Inflammatory macrophage treated with lipopolysaccharide for 1 hour (primary cell): ENCODE measurements around the gene SLC16A11.
A peak's percentile ranks its signal among the peaks of the same experiment; 100 is the strongest.
"Not testable (repeated sequence)": the region's sequence is repeated elsewhere in the genome, so short reads cannot be mapped to it uniquely, and the experiment has no call there.

Source experiments
- DNase-seq, 2 donors: peaks; one replicate each; pipeline ENCODE4 v3.0.0-alpha.2; 2020 to 2022

SLC16A11 gene

DNA sequence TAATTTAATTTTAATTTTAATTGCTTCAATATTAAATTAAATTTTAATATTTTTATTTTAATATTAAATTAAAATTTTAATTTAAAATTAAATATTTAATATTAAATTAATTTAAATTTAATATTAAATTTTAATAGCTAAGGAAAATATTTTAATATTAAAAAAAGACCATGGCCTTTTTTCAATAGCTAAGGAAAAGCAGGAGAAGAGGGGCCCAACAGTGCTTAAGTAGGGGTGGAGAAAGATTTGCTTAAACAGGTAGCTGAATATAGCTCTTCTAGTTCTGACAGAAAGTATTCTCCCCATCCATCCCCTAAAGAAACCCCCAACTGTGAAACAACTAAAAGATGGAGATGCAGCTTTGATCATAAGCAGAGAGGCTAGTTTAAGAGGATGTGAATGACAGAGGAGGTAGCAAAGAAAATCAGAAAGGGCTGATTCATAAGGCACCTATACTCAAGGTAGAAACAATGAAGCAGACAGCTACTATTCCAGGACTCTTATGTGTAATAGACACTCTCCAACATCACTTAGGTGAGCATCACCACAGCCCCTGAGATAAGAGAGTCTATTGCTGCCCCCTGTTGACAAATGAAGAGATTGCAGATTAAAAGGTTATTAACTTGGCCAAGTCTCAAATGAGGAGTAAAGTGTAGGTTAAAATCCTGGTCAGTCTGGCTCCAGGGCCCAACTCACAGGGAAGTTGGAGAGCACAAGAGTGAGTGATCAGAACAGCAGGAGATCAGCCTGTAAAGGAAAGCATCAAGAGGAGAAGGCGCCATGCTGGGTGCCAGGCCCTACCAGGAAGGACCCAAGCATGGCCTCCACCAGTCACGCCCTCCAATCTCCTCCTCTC lies 39.3 kb downstream of the SLC16A11 start:
- DNase-seq = peak; percentile 45 to 95

DNA sequence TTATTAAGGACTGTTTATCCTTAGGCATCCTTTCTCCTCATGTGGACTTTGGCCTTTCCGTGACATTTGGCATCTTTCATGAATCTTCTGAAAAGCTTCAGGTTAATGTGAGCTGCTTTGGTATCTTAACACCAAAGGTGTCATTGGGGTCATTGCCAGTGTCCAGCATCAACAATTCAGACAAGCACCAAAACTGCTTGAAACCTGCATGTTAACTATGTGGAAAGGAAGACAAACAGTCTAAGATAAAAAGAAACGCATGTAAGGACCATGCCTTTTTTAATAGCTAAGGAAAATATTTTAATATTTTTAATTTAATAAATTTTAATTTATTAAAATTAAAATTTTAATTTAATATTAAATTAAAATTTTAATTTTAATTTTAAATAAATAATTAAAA lies 40.1 kb downstream of the SLC16A11 start:
- DNase-seq = no peak

DNA sequence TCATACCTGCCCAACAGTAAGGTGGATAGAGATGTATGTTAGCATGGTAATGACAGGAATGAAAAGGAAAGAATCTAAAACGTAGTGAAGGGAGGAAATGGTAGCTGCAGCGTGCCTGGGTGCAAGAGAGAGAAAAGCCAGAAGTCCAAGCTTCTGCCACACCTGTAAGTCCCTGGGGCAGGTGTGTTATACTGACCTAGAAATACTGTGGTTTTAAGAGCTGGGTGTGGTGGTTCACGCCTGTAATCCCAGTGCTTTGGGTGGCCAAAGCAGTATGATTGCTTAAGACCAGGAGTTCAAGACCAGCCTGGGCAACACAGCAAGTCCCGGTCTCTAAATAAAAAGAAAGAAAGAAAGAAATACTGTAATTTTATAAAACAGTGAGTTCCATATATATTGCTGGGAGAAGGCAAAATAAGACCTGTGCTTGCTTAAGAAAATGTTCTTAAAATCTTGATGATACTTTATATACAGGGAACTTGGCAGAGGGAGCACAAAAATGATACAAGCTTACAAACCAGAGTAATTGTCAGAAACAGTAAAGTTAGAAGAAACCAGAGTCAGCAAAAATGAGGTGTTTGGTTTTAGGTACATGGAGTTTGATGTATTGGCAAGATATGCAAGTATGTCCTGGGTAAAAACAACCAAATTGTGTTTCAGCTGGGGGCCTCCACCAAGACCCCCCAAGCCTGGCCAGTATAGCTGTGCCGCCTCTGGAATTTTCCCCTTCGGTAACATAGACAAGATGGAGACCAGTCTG lies 41.4 kb downstream of the SLC16A11 start:
- no peak for DNase-seq

DNA sequence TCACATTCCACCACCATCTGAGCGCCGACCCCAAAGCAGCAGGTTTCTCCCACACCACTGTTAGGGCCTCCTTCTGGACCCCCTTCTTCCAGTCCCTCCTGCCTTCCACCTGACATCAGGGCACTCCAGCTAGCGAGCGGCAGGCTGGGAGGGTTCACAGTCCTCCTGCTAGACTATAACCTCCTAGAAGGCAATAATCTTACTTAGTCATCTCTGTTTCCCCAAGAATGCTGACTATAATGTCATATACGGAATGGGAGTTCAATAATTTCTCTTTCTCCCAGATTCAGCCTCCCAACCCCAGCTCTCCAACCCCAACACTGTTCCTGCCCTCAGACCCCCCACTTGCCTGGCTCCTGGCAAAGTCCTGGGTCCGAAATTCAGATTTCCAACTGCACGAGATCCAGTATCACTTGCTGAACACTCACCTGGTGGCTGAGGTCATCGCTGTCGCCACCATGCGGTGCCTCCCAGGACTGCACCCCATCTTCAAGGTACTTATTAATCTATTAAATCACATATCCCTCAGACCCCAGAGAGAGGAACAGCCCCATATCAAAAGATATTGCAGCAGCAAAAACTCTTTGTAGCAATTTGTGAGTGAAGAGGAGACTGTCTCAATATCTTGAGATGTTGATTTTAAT lies 42.5 kb downstream of the SLC16A11 start:
- DNase-seq = peak in 1 of 2 donors; percentile 41

DNA sequence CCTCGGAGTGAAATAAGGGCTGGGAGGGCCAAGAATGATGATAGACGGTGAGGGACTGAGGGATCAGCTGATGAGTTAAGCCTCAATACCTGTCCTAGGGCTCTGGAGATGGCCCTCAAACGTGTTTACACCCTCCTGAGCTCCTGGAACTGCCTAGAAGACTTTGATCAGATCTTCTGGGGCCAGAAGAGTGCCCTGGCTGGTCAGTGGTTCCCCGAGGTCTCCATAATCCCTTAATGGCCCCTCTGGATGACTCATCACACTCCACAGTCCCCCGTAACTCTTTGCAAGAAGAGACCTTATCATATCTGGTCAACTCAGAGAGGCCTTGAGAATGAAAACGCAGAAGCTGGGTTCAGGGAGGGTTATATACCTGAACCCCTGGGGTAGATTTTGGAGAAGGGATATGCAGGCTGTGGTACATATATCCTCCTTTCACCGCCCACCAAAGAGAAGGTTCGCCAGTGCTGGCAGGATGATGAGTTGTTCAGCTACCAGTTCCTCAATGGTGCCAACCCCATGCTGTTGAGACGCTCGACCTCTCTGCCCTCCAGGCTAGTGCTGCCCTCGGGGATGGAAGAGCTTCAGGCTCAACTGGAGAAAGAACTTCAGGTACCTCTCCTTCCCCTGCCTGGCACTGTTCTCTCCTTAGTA lies 44.9 kb downstream of the SLC16A11 start:
- DNase-seq = no peak

DNA sequence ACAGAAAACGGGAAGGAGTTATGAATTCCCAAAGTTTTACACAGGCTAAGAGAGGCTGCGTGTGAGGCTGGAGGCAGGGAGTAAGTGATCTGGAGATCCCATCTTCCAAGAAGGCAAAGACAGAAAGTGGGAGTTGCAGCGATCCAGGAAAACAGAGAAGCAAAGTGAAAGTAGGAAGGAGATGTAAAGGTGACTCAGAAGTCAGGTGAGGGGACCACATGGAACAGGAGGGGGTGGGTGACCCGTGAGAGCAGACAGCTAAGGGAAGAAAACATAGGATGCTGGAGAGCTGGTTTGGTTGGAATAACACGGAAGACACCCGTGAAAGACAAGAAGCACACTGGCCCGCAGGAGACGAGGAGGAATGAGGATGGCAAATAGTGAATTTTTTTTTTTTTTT lies 46.7 kb downstream of the SLC16A11 start:
- DNase-seq = no peak

DNA sequence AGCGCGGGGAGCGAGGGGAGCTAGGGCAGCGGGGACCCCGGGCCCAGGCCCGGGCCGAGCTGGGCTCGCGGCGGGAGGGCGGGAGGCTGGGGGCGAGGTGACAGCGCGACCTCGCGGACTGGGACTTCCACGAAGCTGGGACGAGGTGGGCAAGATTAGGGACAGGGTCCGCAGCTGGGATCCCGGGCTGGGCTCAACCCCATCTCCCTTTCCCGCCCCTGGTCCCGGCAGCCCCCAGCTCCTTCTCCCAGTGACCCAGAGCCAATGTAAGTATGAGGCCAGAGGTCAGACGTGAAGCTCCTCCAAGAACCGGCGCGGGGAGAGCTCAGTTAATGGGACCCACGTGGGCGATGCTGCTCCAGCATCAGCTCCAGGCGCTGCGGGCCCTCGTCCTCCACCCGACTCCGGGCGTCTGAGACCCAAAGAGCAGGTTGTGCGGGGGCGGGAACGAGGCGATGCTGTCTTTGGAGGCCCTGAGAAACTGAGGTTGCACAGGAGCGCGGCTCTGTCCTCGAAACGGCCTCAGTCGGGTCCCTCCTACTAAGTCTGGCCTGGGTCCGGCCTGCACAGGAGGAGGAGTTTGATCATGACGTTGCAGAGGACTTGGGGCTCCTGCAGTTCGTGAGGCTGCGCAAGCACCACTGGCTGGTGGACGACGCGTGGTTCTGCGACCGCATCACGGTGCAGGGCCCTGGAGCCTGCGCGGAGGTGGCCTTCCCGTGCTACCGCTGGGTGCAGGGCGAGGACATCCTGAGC lies 47.5 kb downstream of the SLC16A11 start:
- DNase-seq = no peak

DNA sequence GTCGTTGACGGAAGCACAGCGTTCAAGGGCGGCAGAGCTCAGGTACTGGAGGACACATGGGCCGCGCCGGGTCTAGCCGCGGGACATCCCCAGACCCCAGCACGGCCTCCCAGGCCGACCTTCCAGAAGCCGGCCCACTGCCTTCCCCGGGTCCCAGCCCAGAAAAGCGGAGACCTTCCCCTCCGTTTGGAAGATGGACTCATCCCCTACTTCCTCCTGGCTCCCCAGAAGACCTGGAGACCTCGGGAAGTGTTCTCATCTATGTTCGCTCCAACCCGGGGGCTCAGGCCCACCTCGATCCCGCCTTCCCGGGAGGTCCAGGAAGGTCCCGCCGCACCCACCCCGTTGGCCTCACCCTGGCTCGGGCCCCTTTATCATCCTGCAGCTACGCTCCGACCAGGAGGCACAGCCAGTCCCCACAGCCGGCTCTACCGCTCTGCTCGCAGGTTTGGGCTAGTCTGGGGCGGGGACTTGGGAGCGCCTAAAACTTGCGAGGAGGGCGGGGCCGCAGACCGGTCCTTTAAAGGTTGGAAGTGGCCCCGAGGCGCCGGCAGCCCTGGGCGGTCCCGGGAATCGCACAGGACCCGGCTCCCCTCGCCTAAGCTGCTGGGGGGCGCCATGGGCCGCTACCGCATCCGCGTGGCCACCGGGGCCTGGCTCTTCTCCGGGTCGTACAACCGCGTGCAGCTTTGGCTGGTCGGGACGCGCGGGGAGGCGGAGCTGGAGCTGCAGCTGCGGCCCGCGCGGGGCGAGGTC lies 48.2 kb downstream of the SLC16A11 start, which contains the start of gene ALOX12:
ALOX12 (plus strand) TSS at position 550 of the 756 bp plus-strand sequence; CDS start at position 619, 69 bp downstream.
- DNase-seq = no peak

DNA sequence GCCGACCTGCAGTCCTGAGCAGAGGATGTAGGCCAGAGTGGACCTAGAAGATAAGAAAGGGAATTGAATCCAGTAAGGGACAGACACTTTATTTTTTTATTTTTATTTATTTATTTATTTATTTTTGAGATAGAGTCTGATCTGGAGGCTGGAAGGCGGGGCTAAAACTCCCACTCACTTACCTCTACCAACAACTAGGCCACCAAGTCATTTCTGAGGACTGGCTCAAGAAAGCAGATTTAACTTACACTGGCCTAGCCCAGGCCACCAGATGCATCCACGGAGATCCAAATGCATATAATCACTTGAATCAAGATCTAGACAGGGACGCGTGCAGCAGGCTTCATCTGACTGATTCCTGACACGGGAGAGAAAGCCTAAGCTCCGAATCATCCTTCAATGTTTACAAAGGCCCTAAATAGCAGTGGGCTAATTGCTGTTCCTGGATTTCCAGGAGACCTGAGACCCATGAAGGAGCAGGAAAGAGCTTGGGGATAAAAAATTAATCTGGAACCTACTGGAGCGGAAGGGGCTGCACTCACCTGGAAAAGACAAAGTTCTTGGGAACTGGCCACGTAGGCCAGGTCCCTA lies 49.1 kb downstream of the SLC16A11 start:
- DNase-seq = no peak

DNA sequence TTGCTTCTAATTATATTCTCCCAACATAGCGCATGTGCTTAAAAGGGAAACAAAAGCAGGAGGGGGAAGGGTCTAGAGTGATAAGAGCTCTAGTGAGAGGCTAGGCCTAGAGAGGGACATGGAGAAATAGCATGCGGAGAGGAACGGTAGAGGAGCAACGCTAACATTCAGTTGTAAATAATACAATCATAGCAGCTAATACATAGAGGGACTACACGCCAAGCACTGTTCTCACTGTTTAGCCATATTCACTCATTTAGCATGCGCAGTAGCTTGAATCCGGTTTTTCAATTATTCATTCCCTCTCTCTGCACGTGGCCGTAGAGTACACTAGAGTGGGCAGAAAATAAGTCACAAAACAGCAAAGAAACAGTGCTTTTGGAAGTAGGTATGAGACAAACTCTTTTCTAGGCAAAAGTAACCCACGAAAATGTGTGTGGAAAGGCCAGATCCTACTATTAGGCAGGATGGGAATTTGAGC lies 49.7 kb downstream of the SLC16A11 start:
- DNase-seq = no peak

DNA sequence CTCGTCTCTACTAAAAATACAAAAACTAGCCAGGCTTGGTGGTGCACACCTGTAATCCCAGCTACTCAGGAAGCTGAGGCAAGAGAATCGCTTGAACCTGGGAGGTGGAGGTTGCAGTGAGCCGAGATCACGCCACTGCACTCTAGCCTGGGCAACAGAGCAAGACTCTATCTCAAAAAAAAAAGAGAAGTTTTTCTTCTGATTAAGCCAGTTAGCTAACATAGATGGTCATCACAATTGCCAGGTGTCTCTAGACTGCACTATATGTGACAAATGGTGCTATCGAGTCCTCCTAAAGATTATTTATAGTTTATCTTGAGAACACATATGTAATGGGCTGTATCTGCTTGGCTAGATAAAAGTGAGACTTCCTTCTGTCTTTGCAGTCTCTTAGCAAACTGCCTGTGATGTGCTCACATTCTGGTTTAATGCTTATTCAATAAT lies 50.3 kb downstream of the SLC16A11 start:
- not testable (repeated sequence) for DNase-seq
